SK-N-MC (cell line): ENCODE data around the gene HK2.

Source experiments
- EZH2 ChIP-seq: fragments of 200-600 bp; sonication (generic); IDR thresholded peaks from one replicate; pipeline ENCODE4 v1.6.1; 2017; ENCODE audit warnings: antibody characterized with exemption
- FOXP2 ChIP-seq: optimal IDR thresholded peaks from 2 replicates; pipeline ENCODE3; 2011; ENCODE audit warnings: mild to moderate bottlenecking, moderate library complexity; ENCODE audit not compliant: insufficient read depth; ENCODE audit errors: extremely low read length, control extremely low read depth
- POLR2AphosphoS5 ChIP-seq: IDR thresholded peaks from 2 replicates; pipeline ENCODE4 v1.6.1; 2012; ENCODE audit warnings: mild to moderate bottlenecking, low read depth, low read length, borderline replicate concordance

- TF ChIP-seq EZH2, result no peak
- TF ChIP-seq POLR2AphosphoS5, result no peak
- no peak for TF ChIP-seq FOXP2
These were observed 91.4 kb downstream of the HK2 start for GRCh38 chr2:74925361-74925786.
